Effector memory CD8-positive, alpha-beta T cell (primary cell): ENCODE data around the gene LMO1.

Experiments used
- ATAC-seq: fragments of 150-1000 bp; cut with Tn5 transposase; replicated peaks from 2 replicates; pipeline ENCODE4 v1.10.0; 2021; ENCODE audit warnings: mild to moderate bottlenecking, moderate library complexity
- DNase-seq, 3 experiments: peaks; one replicate each; pipeline ENCODE4 v3.0.0; 2021
- H3K27ac Mint-ChIP-seq, 2 donors: one replicate each; pipeline ENCODE4 v1.8.0; 2022; ENCODE audit warnings: mild to moderate bottlenecking in 2 of 2, mixed read lengths in 2 of 2, moderate library complexity in 2 of 2
- H3K27me3 Mint-ChIP-seq, 2 donors: one replicate each; pipeline ENCODE4 v1.8.0; 2022; ENCODE audit warnings: mixed read lengths in 2 of 2
- H3K36me3 Mint-ChIP-seq: one replicate; pipeline ENCODE4 v1.8.0; 2022; ENCODE audit warnings: mild to moderate bottlenecking, moderate library complexity, mixed read lengths; ENCODE audit not compliant: insufficient read depth
- H3K4me1 Mint-ChIP-seq, 2 donors: one replicate each; pipeline ENCODE4 v1.8.0; 2022; ENCODE audit warnings: low read depth in 2 of 2, mixed read lengths in 2 of 2
- H3K4me3 Mint-ChIP-seq, 2 donors: one replicate each; pipeline ENCODE4 v1.8.0; 2022; ENCODE audit warnings: mild to moderate bottlenecking in 2 of 2, mixed read lengths in 2 of 2, moderate library complexity in 2 of 2
- H3K9me3 Mint-ChIP-seq, 2 donors: one replicate each; pipeline ENCODE4 v1.8.0; 2022; ENCODE audit warnings: mixed read lengths in 2 of 2

LMO1 gene

GRCh38 chr11:8204025-8204424, 59.7 kb downstream of the LMO1 start:
- peaks cover 0 to 6% of the 10 kb centered on the region in 2 donors for H3K4me1 Mint-ChIP-seq
- DNase-seq (no peak), ATAC-seq (no peak)
- H3K4me3 Mint-ChIP-seq, result no peak overlapping the region
- no peaks in the 10 kb centered on the region for H3K9me3 Mint-ChIP-seq
- peaks cover 34 to 77% of the 10 kb centered on the region in 2 donors for H3K27me3 Mint-ChIP-seq
- H3K27ac Mint-ChIP-seq, result no peak overlapping the region
- H3K36me3 Mint-ChIP-seq, result no peaks in the 10 kb centered on the region

- no peaks in the 10 kb centered on the region for H3K9me3 Mint-ChIP-seq
- no peak overlapping the region for H3K4me3 Mint-ChIP-seq
- H3K27me3 Mint-ChIP-seq, result peaks cover 34 to 72% of the 10 kb centered on the region in 2 donors
- DNase-seq (no peak), ATAC-seq (no peak)
- H3K36me3 Mint-ChIP-seq, result no peaks in the 10 kb centered on the region
- peaks cover 0 to 6% of the 10 kb centered on the region in 2 donors for H3K4me1 Mint-ChIP-seq
- no peak overlapping the region for H3K27ac Mint-ChIP-seq
Observed at GRCh38 chr11:8203414-8203715, 60.3 kb downstream of the LMO1 start.

- Mint-ChIP-seq H3K4me3 (no peak overlapping the region), H3K9me3 (no peaks in the 10 kb centered on the region), H3K4me1 (peaks cover 0 to 6% of the 10 kb centered on the region in 2 donors), H3K27ac (no peak overlapping the region), H3K36me3 (no peaks in the 10 kb centered on the region), H3K27me3 (peaks cover 31 to 72% of the 10 kb centered on the region in 2 donors)
- DNase-seq (no peak), ATAC-seq (no peak)
Observed at GRCh38 chr11:8202516-8203413, 60.9 kb downstream of the LMO1 start.

- Mint-ChIP-seq H3K27ac (no peak overlapping the region), H3K36me3 (no peaks in the 10 kb centered on the region), H3K27me3 (peaks cover 34 to 71% of the 10 kb centered on the region in 2 donors), H3K4me3 (no peak overlapping the region), H3K9me3 (no peaks in the 10 kb centered on the region), H3K4me1 (peaks cover 0 to 2% of the 10 kb centered on the region in 2 donors)
- ATAC-seq, result peak; percentile 61
- no peak for DNase-seq
Observed at GRCh38 chr11:8201644-8202365, 61.9 kb downstream of the LMO1 start.

GRCh38 chr11:8199676-8200075, 64.0 kb downstream of the LMO1 start:
- Mint-ChIP-seq H3K9me3 (no peaks in the 10 kb centered on the region), H3K4me3 (no peak overlapping the region), H3K36me3 (no peaks in the 10 kb centered on the region), H3K27me3 (peaks cover 41 to 59% of the 10 kb centered on the region in 2 donors), H3K4me1 (peaks cover 0 to 2% of the 10 kb centered on the region in 2 donors), H3K27ac (no peak overlapping the region)
- DNase-seq, result no peak
- no peak for ATAC-seq

- H3K27me3 Mint-ChIP-seq, result peaks cover 36 to 47% of the 10 kb centered on the region in 2 donors
- H3K36me3 Mint-ChIP-seq, result no peaks in the 10 kb centered on the region
- no peak overlapping the region for H3K4me3 Mint-ChIP-seq
- no peak overlapping the region for H3K27ac Mint-ChIP-seq
- DNase-seq (no peak), ATAC-seq (no peak)
- H3K4me1 Mint-ChIP-seq, result peaks cover 0 to 4% of the 10 kb centered on the region in 2 donors
- no peaks in the 10 kb centered on the region for H3K9me3 Mint-ChIP-seq
Observed at GRCh38 chr11:8196749-8197148, 66.9 kb downstream of the LMO1 start.

- ATAC-seq, result no peak
- Mint-ChIP-seq H3K4me3 (no peak overlapping the region), H3K27ac (no peak overlapping the region), H3K36me3 (no peaks in the 10 kb centered on the region), H3K4me1 (peaks cover 0 to 4% of the 10 kb centered on the region in 2 donors), H3K9me3 (no peaks in the 10 kb centered on the region), H3K27me3 (peaks cover 43 to 58% of the 10 kb centered on the region in 2 donors)
- DNase-seq, result no peak
Observed at GRCh38 chr11:8194956-8195355, 68.7 kb downstream of the LMO1 start.

GRCh38 chr11:8192896-8193209, 70.8 kb downstream of the LMO1 start:
- H3K36me3 Mint-ChIP-seq, result no peaks in the 10 kb centered on the region
- H3K4me1 Mint-ChIP-seq, result peaks cover 0 to 2% of the 10 kb centered on the region in 2 donors
- no peak overlapping the region for H3K27ac Mint-ChIP-seq
- ATAC-seq (no peak), DNase-seq (no peak)
- no peaks in the 10 kb centered on the region for H3K9me3 Mint-ChIP-seq
- H3K4me3 Mint-ChIP-seq, result no peak overlapping the region
- H3K27me3 Mint-ChIP-seq, result peaks cover 27 to 48% of the 10 kb centered on the region in 2 donors

GRCh38 chr11:8192016-8192895, 71.4 kb downstream of the LMO1 start:
- no peak overlapping the region for H3K4me3 Mint-ChIP-seq
- no peak for ATAC-seq

GRCh38 chr11:8190431-8190830, 73.2 kb downstream of the LMO1 start:
- Mint-ChIP-seq H3K9me3 (no peaks in the 10 kb centered on the region), H3K27ac (no peak overlapping the region)
- no peak for ATAC-seq

More at GRCh38 chr11:8192016-8192895, 71.4 kb downstream of the LMO1 start:
- Mint-ChIP-seq H3K4me1 (peaks cover 0 to 2% of the 10 kb centered on the region in 2 donors), H3K36me3 (no peaks in the 10 kb centered on the region), H3K27me3 (peaks cover 21 to 48% of the 10 kb centered on the region in 2 donors), H3K9me3 (no peaks in the 10 kb centered on the region), H3K27ac (no peak overlapping the region)
- peak; percentile 5 to 17 (median 17) for DNase-seq

GRCh38 chr11:8186429-8186828, 77.2 kb downstream of the LMO1 start:
- Mint-ChIP-seq H3K4me3 (no peak overlapping the region), H3K9me3 (no peaks in the 10 kb centered on the region), H3K4me1 (no peaks in the 10 kb centered on the region), H3K27ac (no peak overlapping the region), H3K36me3 (no peaks in the 10 kb centered on the region), H3K27me3 (peaks cover 17 to 50% of the 10 kb centered on the region in 2 donors)
- no peak for DNase-seq
- ATAC-seq, result no peak

More at GRCh38 chr11:8190431-8190830, 73.2 kb downstream of the LMO1 start:
- H3K36me3 Mint-ChIP-seq, result no peaks in the 10 kb centered on the region
- H3K27me3 Mint-ChIP-seq, result peaks cover 24 to 48% of the 10 kb centered on the region in 2 donors
- no peak for DNase-seq
- peaks cover 0 to 2% of the 10 kb centered on the region in 2 donors for H3K4me1 Mint-ChIP-seq
- H3K4me3 Mint-ChIP-seq, result no peak overlapping the region

- H3K27me3 Mint-ChIP-seq, result peaks cover 10 to 55% of the 10 kb centered on the region in 2 donors
- no peak overlapping the region for H3K27ac Mint-ChIP-seq
- H3K4me1 Mint-ChIP-seq, result no peaks in the 10 kb centered on the region
- DNase-seq (no peak), ATAC-seq (no peak)
- no peaks in the 10 kb centered on the region for H3K9me3 Mint-ChIP-seq
- H3K4me3 Mint-ChIP-seq, result no peak overlapping the region
- H3K36me3 Mint-ChIP-seq, result no peaks in the 10 kb centered on the region
Observed at GRCh38 chr11:8183111-8183510, 80.6 kb downstream of the LMO1 start.

- H3K36me3 Mint-ChIP-seq, result no peaks in the 10 kb centered on the region
- no peak for ATAC-seq
Observed at GRCh38 chr11:8180469-8180868, 83.2 kb downstream of the LMO1 start.

More at GRCh38 chr11:8180469-8180868, 83.2 kb downstream of the LMO1 start:
- no peak overlapping the region for H3K4me3 Mint-ChIP-seq
- no peak overlapping the region for H3K27ac Mint-ChIP-seq
- H3K4me1 Mint-ChIP-seq, result no peaks in the 10 kb centered on the region
- H3K27me3 Mint-ChIP-seq, result peaks cover 0 to 36% of the 10 kb centered on the region in 2 donors
- no peak for DNase-seq
- H3K9me3 Mint-ChIP-seq, result no peaks in the 10 kb centered on the region
